Esophagus squamous epithelium (tissue), 4 donors: ENCODE data around the gene CDH13.

Experiments
- CTCF ChIP-seq, 6 experiments: fragments of 450-650 bp in 4 of 6; fragments of 200-600 bp in 2 of 6; sonication (generic) in 2 of 6; IDR thresholded peaks; one replicate each; pipeline ENCODE4 v1.5.1; 2016 to 2019; ENCODE audit warnings: antibody characterized with exemption in 6 of 6, mild to moderate bottlenecking in 4 of 6, moderate library complexity in 4 of 6
- POLR2A ChIP-seq, 4 donors: fragments of 450-650 bp; IDR thresholded peaks; one replicate each; pipeline ENCODE4 v1.6.1; 2017; ENCODE audit warnings: antibody characterized with exemption in 4 of 4, mild to moderate bottlenecking in 4 of 4, moderate library complexity in 3 of 4

- TF ChIP-seq CTCF (IDR thresholded peaks at IDR 0.05) = no peak
- TF ChIP-seq POLR2A (IDR thresholded peaks at IDR 0.05) = no peak
Measured at GRCh38 chr16:83840060-83840617, 1213.4 kb downstream of the CDH13 start.
